Measurements from ENCODE around the gene FBXL3.

DNA sequence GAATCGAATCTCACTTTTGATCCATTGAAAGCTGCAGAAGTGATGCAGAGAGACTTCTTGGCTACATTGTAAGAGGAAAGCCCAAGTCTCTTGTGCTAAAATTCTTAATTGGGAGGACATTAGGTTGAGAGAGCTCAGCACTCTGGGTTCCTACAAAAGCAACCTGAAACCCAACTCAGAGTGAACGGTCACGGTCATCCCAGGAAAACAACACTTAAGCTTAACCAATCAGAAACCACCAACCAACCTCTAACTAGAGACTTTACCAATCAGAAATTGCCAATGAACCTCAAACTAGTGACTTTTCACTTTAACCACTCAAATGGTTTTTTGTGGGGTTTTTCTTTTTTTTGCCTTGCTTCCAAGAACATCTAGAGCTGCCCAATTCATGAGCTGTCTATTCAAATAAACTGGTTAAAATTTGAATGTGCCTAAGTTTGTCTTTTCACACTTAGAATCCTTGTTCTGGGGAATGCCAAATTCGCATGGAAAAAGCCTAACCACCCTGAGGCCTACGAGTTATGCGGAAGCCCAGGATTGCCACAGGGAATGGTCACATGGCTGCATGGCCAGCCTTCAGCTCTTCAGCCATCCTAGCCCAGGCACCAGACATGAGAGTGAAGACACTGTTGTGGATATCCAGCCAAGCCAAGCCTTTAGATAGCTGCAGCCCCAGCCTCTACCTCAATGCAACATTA lies 52.9 kb downstream of the FBXL3 start:
- TF ChIP-seq, protein P1, sequence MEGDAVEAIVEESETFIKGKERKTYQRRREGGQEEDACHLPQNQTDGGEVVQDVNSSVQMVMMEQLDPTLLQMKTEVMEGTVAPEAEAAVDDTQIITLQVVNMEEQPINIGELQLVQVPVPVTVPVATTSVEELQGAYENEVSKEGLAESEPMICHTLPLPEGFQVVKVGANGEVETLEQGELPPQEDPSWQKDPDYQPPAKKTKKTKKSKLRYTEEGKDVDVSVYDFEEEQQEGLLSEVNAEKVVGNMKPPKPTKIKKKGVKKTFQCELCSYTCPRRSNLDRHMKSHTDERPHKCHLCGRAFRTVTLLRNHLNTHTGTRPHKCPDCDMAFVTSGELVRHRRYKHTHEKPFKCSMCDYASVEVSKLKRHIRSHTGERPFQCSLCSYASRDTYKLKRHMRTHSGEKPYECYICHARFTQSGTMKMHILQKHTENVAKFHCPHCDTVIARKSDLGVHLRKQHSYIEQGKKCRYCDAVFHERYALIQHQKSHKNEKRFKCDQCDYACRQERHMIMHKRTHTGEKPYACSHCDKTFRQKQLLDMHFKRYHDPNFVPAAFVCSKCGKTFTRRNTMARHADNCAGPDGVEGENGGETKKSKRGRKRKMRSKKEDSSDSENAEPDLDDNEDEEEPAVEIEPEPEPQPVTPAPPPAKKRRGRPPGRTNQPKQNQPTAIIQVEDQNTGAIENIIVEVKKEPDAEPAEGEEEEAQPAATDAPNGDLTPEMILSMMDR (IDR thresholded peaks at IDR 0.05): no peak
- TF ChIP-seq POLR2A (IDR thresholded peaks at IDR 0.05): no peak

Data from thyroid gland (tissue), 4 donors.